GM18505 (cell line): Measurements from ENCODE around the gene RAB27A.

Experiments
- ATAC-seq: cut with Tn5 transposase; IDR thresholded peaks from one replicate; pipeline ENCODE4 v1.9.1; 2021; ENCODE audit not compliant: unreplicated experiment
- POLR2A ChIP-seq: IDR thresholded peaks from 4 replicates; pipeline ENCODE4 v1.6.1; 2011; ENCODE audit warnings: borderline replicate concordance; ENCODE audit not compliant: insufficient read depth, insufficient read length; ENCODE audit errors: extremely low read depth

Gene RAB27A

DNA sequence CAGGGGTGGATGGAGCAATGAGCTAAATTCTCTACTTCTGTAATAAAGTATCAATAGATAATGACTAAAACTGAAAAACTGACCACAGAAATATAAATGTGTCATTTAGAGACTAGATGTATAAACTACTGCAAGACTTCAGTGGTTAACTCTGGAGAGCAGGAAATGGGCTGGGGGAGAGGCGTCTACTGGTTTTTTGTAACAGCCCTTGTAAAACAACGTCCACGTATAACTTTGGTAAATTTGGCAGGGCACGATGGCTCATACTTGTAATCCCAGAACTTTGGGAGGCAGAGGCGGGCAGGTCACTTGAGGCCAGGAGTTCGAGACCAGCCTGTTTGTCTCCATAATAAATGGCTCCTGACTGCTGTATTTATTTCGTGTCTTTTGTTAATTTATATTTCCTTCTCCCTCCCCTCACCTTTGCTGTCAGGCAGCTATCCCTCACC, 12.5 kb downstream of the RAB27A start:
- ATAC-seq = peak; percentile 46

DNA sequence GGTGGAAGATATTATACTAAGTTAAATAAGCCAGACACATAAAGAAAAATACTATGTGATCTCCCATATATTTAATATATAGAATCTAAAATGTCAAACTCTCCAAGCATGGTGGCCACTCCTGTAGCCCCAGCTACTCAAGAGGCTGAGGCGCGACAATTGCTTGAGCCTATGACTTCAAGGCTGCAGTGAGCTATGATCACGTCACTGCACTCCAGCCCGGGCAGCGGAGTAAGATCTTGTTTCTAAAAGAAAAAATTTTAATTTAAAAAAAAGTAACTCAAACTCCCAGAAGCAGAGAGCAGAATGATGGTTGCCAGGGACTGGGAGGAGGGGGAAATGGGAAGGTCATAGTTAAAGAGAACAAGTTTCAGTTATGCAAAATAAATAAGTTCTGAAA, 13.3 kb downstream of the RAB27A start:
- TF ChIP-seq POLR2A = no peak
- no peak for ATAC-seq

More for the DNA sequence above, 12.5 kb downstream of the RAB27A start:
- no peak for TF ChIP-seq POLR2A

DNA sequence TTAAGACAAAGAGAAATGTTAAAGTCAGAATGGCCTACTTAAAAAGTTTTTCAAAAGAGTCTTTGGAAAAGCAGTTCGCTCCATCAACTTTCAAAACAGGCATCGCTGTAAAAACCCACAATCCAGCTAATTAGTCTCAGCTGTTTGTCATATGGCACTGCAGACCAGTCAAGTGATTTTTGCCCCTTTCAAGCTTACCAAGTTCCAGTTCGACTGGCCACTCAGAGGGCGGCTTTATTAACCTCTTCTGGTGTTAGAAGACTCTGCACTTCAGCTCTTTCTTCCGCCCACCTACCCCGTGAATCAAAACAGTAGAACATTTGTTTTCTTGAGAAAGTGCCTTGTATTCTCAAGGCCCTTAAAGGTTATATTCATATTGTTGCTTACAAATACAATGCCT, 19.3 kb downstream of the RAB27A start:
- ATAC-seq = no peak
- TF ChIP-seq POLR2A = no peak

DNA sequence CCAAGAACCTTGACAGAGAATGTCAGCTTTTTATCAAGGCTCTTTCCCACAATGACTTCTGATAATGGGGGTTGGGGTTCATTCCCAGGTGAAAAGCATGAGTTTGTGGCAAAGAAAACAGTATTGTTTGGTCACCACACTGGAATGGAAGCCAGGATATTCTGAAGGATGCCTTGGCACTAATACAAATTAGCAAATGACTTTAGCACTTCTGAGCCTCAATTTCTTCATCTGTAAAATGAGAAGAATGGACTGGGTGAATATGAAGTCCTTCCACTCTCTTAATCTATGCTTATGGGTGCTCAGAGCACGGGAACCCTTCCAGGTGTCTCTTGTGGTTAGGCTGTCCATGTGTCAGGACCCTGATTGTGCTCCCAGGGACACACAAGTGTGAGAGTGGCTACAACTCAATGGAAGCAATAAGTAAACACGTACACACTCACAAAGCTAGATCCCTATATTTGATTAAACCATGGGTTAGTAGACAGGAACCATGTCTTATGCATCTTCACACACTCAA, 21.4 kb downstream of the RAB27A start:
- no peak for ATAC-seq

DNA sequence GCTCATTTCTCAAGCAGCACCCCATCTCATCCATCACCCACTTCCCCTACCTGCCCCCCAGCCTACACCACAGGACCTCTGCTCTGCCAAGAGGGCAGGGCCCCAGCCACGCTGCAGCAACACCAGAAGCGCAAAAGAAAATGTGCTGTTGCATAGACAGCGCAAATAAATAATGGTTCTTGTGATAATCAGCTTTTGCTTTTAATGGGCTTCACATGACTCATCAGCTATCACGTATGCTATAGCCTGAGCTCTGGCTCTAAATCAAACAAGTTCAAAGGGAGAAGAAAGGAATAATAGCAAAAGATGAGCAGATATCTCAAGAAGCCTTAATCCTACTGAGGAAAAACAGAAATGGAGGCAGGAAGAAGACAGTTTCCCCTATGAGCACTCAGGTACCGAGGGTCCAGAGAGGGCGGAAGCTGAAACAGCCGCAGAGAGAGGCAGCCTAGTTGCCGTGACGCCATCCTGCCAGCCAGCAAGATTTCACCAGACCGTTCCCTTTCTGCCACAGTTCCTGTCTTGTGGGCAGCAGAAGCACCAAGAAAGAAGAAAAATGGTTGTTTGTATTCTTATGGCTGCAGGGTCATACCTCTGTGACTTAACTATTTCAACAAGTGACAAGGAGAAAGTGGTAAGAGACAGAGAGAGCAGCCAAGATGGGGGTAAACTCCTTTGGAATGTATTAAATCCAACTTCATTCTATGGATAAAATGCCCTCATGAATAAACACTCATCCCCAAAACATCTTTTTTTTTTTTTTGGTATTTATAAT, 22.0 kb downstream of the RAB27A start:
- peak; percentile 96 for ATAC-seq
- TF ChIP-seq POLR2A = no peak

More for the DNA sequence above, 21.4 kb downstream of the RAB27A start:
- TF ChIP-seq POLR2A = no peak

DNA sequence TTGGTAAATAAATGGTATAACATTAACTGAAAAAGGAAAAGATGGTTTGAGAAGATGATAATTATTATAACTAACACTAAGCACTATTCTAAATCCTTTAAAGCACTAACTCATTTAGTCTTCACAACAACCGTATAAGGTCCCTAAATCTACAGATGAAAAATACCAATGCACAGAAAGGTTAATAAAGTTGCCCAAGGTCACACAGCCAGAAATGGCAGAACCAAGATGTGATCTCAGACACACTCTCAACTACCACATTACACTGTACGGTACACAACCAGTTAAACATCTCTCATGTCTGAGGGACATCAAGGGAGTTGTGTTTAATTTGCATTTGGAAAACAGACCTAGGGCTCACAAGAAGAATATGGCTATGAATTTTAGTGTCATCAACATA, 23.1 kb downstream of the RAB27A start:
- ATAC-seq = no peak
- TF ChIP-seq POLR2A = no peak

DNA sequence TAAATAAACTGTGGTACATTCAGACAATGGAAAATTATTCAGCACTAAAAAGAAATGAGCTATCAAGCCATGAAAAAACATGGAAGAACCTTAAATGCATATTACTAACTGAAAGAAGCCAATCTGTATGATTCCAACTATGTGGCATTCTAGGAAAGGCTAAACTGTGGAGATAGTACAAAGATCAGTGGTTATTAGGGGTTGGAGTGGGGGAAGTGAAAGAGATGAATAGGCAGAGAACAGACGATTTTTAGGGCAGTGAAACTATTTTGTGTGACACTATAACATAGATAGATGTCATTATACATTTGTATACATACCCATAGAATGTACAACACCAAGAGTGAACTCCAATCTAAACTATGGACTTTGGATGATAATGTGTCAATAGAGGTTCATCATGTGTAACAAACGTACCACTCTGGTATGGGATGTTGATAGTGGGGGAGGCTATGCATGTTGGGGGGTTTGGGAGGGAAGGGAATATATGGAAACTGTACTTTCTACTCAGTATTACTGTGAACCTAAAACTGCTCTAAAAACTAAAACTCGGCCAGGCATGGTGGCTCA, 29.0 kb downstream of the RAB27A start:
- no peak for TF ChIP-seq POLR2A
- no peak for ATAC-seq

DNA sequence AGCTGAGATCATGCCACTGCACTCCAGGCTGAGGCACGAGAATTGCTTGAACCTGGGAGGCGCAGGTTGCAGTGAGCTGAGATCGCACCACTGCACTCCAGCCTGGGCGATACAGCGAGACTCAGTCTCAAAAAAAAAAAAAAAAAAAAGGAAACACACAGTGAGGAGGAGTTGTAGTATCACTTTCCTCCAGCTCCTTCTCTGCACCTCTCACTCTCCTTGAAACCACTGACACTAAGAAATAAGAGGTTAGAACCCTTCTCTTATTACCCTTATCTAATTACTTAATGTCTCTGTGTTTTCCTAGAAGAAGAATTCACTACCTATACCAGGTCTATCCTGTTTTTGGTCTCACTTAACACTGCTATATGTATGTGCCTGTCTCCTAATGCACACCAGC, 31.7 kb downstream of the RAB27A start:
- TF ChIP-seq POLR2A = no peak
- no peak for ATAC-seq

DNA sequence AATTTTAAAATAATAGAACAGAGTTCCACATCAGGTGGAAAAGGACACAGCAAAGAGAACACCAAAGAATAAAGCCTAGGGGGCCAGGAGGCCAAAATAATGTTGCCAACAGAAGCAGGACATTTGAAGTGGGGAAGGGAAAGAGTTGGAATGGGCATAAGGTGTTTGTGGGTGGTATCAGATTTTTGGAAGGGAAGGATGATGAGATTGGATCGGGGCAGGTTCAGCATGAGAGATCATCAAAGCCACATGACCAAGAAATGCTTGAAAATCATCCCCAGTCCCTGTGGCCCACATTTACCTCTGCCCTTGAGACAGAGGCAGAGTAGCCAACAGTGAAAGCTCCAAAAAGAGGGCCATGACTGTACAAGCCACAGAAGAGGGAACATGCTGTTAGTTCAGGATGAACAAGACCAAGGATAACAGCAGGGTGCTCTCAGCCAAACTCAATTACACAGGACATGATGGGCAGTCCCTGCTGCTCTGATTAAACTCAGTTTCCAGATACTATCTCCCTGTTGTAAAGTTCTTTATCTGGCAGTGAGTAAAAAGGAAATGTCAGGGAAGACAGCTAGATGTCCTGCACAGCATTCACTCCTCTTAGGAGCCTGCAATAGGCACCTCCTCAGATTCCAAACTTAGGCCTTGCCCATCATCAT, 32.5 kb downstream of the RAB27A start:
- no peak for ATAC-seq
- TF ChIP-seq POLR2A = no peak

DNA sequence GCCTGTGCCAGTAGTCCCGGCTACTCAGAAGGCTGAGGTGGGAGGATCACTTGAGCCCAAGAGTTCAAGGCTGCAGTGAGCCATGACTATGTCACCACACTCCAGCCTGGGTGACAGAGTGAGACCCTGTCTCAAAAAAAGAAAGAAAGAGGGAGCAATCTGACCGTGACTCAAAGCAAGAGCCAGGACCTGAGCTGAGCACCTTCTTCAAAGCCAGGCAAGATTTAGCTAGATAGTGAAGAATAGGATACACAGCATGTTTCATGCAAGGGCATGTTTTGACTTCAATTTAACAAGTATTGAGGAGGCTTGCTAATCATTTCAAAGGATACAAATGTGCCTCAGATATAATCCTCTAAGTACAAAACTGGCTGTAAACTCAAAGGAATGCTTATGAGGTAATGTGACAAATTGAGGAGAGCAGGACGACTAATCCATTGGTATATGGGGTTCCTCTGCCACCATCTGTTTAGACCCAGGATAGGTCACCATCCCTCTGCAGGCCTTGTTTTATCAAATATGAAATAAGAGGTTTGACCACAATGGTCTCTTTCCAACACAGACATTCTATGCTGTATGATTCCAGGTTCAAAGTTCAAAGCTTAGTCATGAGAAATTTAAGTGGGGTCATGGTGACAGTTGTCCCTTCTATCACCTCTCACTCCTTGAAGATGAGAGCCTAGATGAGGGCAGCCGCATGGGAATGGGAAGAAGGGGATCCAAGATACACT, 33.2 kb downstream of the RAB27A start:
- no peak for TF ChIP-seq POLR2A
- no peak for ATAC-seq

DNA sequence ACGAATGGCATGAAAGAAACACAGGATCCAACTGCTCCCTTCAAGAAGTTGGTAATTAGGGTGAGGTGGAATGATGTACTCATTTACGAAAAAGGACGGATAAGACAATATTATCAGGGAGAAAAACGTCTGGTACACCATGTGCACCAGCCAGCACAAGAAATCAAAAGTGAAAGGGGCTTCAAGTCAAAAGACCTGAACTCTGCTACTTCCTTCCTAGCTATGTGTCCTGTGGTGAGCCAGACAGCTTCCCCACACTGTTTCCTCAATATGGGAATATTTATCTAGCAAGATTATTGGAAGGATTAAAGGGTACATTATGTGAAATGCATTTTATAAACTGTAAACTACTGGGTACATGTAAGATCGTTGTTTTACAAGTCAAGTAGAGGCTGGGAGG, 33.9 kb downstream of the RAB27A start:
- ATAC-seq = peak; percentile 43
- TF ChIP-seq POLR2A = no peak

DNA sequence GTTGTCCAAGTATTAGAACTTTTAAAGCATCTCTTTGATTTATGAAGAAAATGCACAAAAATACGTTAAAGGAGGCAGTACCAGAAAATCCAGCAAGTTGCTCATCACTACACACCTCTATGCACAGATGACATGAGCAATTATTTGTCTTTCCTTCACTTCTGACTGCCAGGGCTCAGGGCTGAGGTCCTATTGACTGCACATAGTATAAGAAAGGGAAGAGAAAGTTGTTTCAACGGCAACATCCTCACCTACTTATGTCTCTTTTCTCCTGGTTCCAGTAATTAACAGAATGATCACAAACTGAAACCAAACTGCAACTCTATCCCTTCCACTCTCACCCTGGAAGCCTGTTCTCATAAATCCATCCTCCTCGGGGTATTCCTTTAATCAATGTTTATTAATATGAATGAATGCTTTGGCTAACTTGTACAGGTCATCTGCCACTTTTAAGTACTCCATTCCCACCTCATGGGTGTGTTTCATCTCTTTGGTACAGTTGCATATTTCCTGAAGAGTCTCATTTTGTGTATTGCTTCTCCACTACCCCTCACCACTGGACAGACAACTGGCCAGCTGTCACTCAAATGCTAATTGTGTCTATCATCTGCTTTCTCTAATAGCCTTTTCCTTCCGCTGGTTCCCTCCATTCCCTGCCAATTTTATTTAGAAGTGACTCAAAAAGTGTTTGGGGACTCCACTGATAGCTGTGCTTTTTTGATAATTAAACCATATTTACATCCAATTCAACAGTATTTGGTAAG, 34.5 kb downstream of the RAB27A start:
- ATAC-seq = peak; percentile 51
- no peak for TF ChIP-seq POLR2A
